Esophagus squamous epithelium (tissue), 5 donors: Measurements from ENCODE around the gene LRRC32. TPM values are rescaled to one million over a fixed set of nuclear protein-coding genes. Genes with fewer than 3 reads are reported as not detected.
A peak's percentile ranks its signal among the peaks of the same experiment; 100 is the strongest.

Source experiments
- DNase-seq: peaks from one replicate; lab custom pipeline; 2025; lab: John Stamatoyannopoulos, UW
- H3K27ac ChIP-seq, 4 donors: fragments of 200-600 bp; sonication (generic); one replicate each; pipeline ENCODE4 v1.5.1; 2016 to 2019; ENCODE audit warnings: mild to moderate bottlenecking in 1 of 4
- H3K27me3 ChIP-seq, 4 donors: fragments of 200-600 bp; sonication (generic); 1 replicate in 3 of 4; 2 replicates in 1 of 4; pipeline versions ENCODE4 v1.5.1 to v1.6.0; 2017 to 2021; ENCODE audit warnings: antibody characterized with exemption in 1 of 4
- H3K36me3 ChIP-seq, 3 donors: fragments of 200-600 bp; sonication (generic); one replicate each; pipeline ENCODE4 v1.5.1; 2016 to 2019
- H3K4me1 ChIP-seq, 3 donors: fragments of 200-600 bp; sonication (generic); one replicate each; pipeline ENCODE4 v1.5.1; 2017 to 2019
- H3K4me3 ChIP-seq, 4 donors: fragments of 200-600 bp; sonication (generic); 1 replicate in 3 of 4; 2 replicates in 1 of 4; pipeline ENCODE4 v1.5.1; 2016 to 2019; ENCODE audit warnings: mild to moderate bottlenecking in 2 of 4, moderate library complexity in 1 of 4
- H3K9me3 ChIP-seq, 3 donors: fragments of 200-600 bp; sonication (generic); one replicate each; pipeline ENCODE4 v1.5.1; 2016 to 2019
- CTCF ChIP-seq, 6 experiments: fragments of 450-650 bp in 4 of 6; fragments of 200-600 bp in 2 of 6; sonication (generic) in 2 of 6; IDR thresholded peaks; one replicate each; pipeline ENCODE4 v1.5.1; 2016 to 2019; ENCODE audit warnings: antibody characterized with exemption in 6 of 6, mild to moderate bottlenecking in 4 of 6, moderate library complexity in 4 of 6
- POLR2A ChIP-seq, 4 donors: fragments of 450-650 bp; IDR thresholded peaks; one replicate each; pipeline ENCODE4 v1.6.1; 2017; ENCODE audit warnings: antibody characterized with exemption in 4 of 4, mild to moderate bottlenecking in 4 of 4, moderate library complexity in 3 of 4
- whole genome bisulfite sequencing, 2 donors: methylation state at CpG; one replicate each; pipeline ENCODE4 v1.1.5; 2018; 5-methylcytosine and 5-hydroxymethylcytosine counted together
- intact Hi-C: fragments of 100-400 bp; cut with DNase I; formaldehyde crosslinking; loops from one replicate; pipeline ENCODE4 v1.15.0; 2022
- total RNA-seq, 4 donors: library from RNA; depleted of rRNA; stranded (reverse); fragments of >200 nt; gene quantifications; one replicate each; pipeline ENCODE4 v1.1.0, GENCODE V29; 2016
- donor health status: DM: yes; HTN: yes; CAD: no.

The LRRC32 gene
- total RNA-seq, 4 donors from 2014 or later = 3.0 to 23.4 (median 8.5) TPM

GRCh38 chr11:76669901-76670484, 554 bp downstream of the LRRC32 start:
- Histone ChIP-seq H3K27ac (peak overlapping the region; percentile 41 to 89 (median 74)), H3K27me3 (peaks cover 0 to 43% (median 0%) of the 10 kb centered on the region in 4 donors), H3K4me1 (peaks cover 12 to 66% (median 39%) of the 10 kb centered on the region in 3 donors), H3K4me3 (peak overlapping the region; percentile 33 to 77 (median 52)), H3K9me3 (no peaks in the 10 kb centered on the region), H3K36me3 (no peaks in the 10 kb centered on the region)
- 0% methylated on average over 3 of the region's 24 CpGs; no CpG with 5 or more reads in 1 of the 2 donors for WGBS, 2 donors
- intact Hi-C loops = loop anchor here (10.0 kb wide), 1 partner anchor 115 kb away; no protein-coding TSS in a partner anchor
- TF ChIP-seq CTCF (IDR thresholded peaks at IDR 0.05) (no peak), POLR2A (IDR thresholded peaks at IDR 0.05) (no peak)
- no peak for DNase-seq

- intact Hi-C loops = no loop called here
- Histone ChIP-seq H3K4me1 (peaks cover 12 to 76% (median 42%) of the 10 kb centered on the region in 3 donors), H3K27me3 (peaks cover 0 to 50% (median 0%) of the 10 kb centered on the region in 4 donors), H3K27ac (peak overlapping the region in 3 of 4 donors; percentile 65 to 89 (median 82)), H3K36me3 (peaks cover 0 to 9% (median 0%) of the 10 kb centered on the region in 3 donors), H3K9me3 (no peaks in the 10 kb centered on the region), H3K4me3 (peak overlapping the region; percentile 1 to 77 (median 52))
- TF ChIP-seq CTCF (IDR thresholded peaks at IDR 0.05) (no peak), POLR2A (IDR thresholded peaks at IDR 0.05) (no peak)
- DNase-seq = no peak
- 60 to 65% methylated on average over 1 to 3 of the region's 3 CpGs for WGBS, 2 donors
These were observed 2.0 kb downstream of the LRRC32 start for GRCh38 chr11:76668362-76669155.

GRCh38 chr11:76667856-76668255, 2.7 kb downstream of the LRRC32 start:
- 67 to 91% methylated on average over 6 of the region's 7 CpGs for WGBS, 2 donors
- Histone ChIP-seq H3K36me3 (peaks cover 0 to 14% (median 0%) of the 10 kb centered on the region in 3 donors), H3K4me3 (peak overlapping the region in 3 of 4 donors; percentile 45 to 77 (median 59))

GRCh38 chr11:76667271-76667818, 3.2 kb downstream of the LRRC32 start:
- Histone ChIP-seq H3K36me3 (peaks cover 0 to 14% (median 0%) of the 10 kb centered on the region in 3 donors), H3K27me3 (peaks cover 0 to 50% (median 0%) of the 10 kb centered on the region in 4 donors), H3K9me3 (no peaks in the 10 kb centered on the region), H3K4me3 (peak overlapping the region in 3 of 4 donors; percentile 45 to 77 (median 59)), H3K4me1 (peaks cover 12 to 66% (median 37%) of the 10 kb centered on the region in 3 donors), H3K27ac (peak overlapping the region in 3 of 4 donors; percentile 65 to 89 (median 82))
- no peak for DNase-seq
- intact Hi-C loops = no loop called here
- TF ChIP-seq CTCF (IDR thresholded peaks at IDR 0.05) (no peak), POLR2A (IDR thresholded peaks at IDR 0.05) (no peak)
- 76 to 83% methylated on average over 6 to 12 of the region's 15 CpGs for WGBS, 2 donors

More at GRCh38 chr11:76667856-76668255, 2.7 kb downstream of the LRRC32 start:
- no peak for DNase-seq
- Histone ChIP-seq H3K9me3 (no peaks in the 10 kb centered on the region), H3K27ac (peak overlapping the region in 3 of 4 donors; percentile 65 to 89 (median 82)), H3K4me1 (peaks cover 12 to 71% (median 42%) of the 10 kb centered on the region in 3 donors), H3K27me3 (peaks cover 0 to 50% (median 0%) of the 10 kb centered on the region in 4 donors)
- intact Hi-C loops = no loop called here
- no peak for TF ChIP-seq POLR2A (IDR thresholded peaks at IDR 0.05)
- TF ChIP-seq CTCF (IDR thresholded peaks at IDR 0.05) = no peak
